ENCODE results near the gene ANKMY1. TPM values are rescaled to one million over a fixed set of nuclear protein-coding genes. Genes with fewer than 3 reads are reported as not detected.

Gene ANKMY1
- total and polyA plus RNA-seq, 2 experiments from 2014 or later, result 2.3 to 8.9 TPM

- Histone ChIP-seq H3K27me3 (ENCODE audit: insufficient read depth) (peaks cover 19% of the 10 kb centered on the region), H3K4me1 (ENCODE audit: insufficient read depth) (peaks cover 5% of the 10 kb centered on the region; the same call in 1 of the 2 replicates), H3K4me2 (no peak overlapping the region), H3K4me3 (no peak overlapping the region), H3F3A (replicated peaks; ENCODE audit: low read depth) (no peaks in the 10 kb centered on the region), H2AFZ (no peak overlapping the region), H3K27ac (ENCODE audit: low read depth) (no peak overlapping the region), H4K20me1 (replicated peaks; ENCODE audit: insufficient read depth) (peaks cover 7% of the 10 kb centered on the region), H3K79me2 (replicated peaks; ENCODE audit: insufficient read depth) (peaks cover 11% of the 10 kb centered on the region; the same call in 1 of the 2 replicates), H3K36me3 (ENCODE audit: insufficient read depth) (no peaks in the 10 kb centered on the region), H3K9me2 (ENCODE audit: insufficient read depth) (no peaks in the 10 kb centered on the region)
- DNase-seq (ENCODE audit: low spot score), result no peak
- H3K4me3 Mint-ChIP-seq, result no peak overlapping the region
- no peak for TF ChIP-seq STAT1 (IDR thresholded peaks at IDR 0.05; ENCODE audit: unreplicated experiment)
- no peak for TF ChIP-seq JUNB (IDR thresholded peaks at IDR 0.05; ENCODE audit: unreplicated experiment)
- no peak for TF ChIP-seq EZH2phosphoT487 (IDR thresholded peaks at IDR 0.05; ENCODE audit: unreplicated experiment)
- TF ChIP-seq ZNF331 (CRISPR knock-in tag; IDR thresholded peaks at IDR 0.05; ENCODE audit: low read depth), result no peak
- TF ChIP-seq REST (IDR thresholded peaks at IDR 0.05; ENCODE audit: unreplicated experiment), result no peak
- no peak for TF ChIP-seq ETS1 (IDR thresholded peaks at IDR 0.05)
- no peak for TF ChIP-seq EZH2 (IDR thresholded peaks at IDR 0.05; ENCODE audit: low read depth, unreplicated experiment)
- no peak for TF ChIP-seq ZNF114 (CRISPR knock-in tag; IDR thresholded peaks at IDR 0.05)
- TF ChIP-seq POLR2AphosphoS5 (IDR thresholded peaks at IDR 0.05; ENCODE audit: low read depth), result no peak
- no peak for TF ChIP-seq ZNF462 (CRISPR knock-in tag; IDR thresholded peaks at IDR 0.05)
- TF ChIP-seq CTCF (conservative IDR thresholded peaks at IDR 0.05; ENCODE audit: low read depth in 2 of 2), result no peak
- TF ChIP-seq NANOG (IDR thresholded peaks at IDR 0.05; ENCODE audit: borderline replicate concordance), result no peak
- TF ChIP-seq CREB1 (CRISPR knock-in tag; IDR thresholded peaks at IDR 0.05; ENCODE audit: low read depth), result no peak
- H3K9me3 Mint-ChIP-seq, result no peaks in the 10 kb centered on the region
- H3K4me1 Mint-ChIP-seq, result no peaks in the 10 kb centered on the region
- no peaks in the 10 kb centered on the region for H3K36me3 Mint-ChIP-seq (ENCODE audit: low read depth)
- H3K27ac Mint-ChIP-seq, result no peak overlapping the region
- peaks cover 21% of the 10 kb centered on the region for H3K27me3 Mint-ChIP-seq (ENCODE audit: insufficient read depth, low read depth, poor library complexity)
- no peak for ATAC-seq
Observed at GRCh38 chr2:240440704-240441320, 117.0 kb downstream of the ANKMY1 start.
